Ramos (cell line): Measurements from ENCODE around the gene SLC38A2.

ENCODE experiments used
- in situ Hi-C: fragments of 300-500 bp; cut with MboI; formaldehyde crosslinking; loops from one replicate; pipeline ENCODE4 v1.14.3; 2022; ENCODE audit warnings: low sequenced_read_pairs; ENCODE audit not compliant: unreplicated experiment

The SLC38A2 gene

GRCh38 chr12:46396826-46397225, 24.3 kb upstream of the SLC38A2 start:
- in situ Hi-C loops, result no loop called here

DNA sequence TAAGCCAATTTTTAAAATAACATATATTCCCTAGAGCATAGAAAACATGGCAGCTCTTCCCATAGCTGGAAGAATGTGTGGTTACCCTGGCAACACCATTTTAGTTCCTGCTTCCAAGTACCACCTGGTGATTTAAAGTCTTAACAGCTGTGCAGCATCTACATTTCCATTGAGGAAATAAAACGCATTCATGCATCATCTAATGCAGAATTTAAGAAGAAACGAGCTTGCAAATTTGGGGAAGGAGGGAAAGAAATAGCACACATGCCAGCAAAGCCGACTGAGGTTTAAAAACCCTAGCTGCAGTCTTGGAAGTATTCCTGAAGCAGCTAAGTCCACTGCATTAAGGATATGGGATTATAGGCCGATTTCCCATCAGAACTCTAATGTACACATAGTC, 22.8 kb upstream of the SLC38A2 start:
- in situ Hi-C loops, result no loop called here

GRCh38 chr12:46391630-46392029, 19.1 kb upstream of the SLC38A2 start:
- in situ Hi-C loops, result no loop called here

GRCh38 chr12:46390881-46391280, 18.3 kb upstream of the SLC38A2 start:
- in situ Hi-C loops, result no loop called here

DNA sequence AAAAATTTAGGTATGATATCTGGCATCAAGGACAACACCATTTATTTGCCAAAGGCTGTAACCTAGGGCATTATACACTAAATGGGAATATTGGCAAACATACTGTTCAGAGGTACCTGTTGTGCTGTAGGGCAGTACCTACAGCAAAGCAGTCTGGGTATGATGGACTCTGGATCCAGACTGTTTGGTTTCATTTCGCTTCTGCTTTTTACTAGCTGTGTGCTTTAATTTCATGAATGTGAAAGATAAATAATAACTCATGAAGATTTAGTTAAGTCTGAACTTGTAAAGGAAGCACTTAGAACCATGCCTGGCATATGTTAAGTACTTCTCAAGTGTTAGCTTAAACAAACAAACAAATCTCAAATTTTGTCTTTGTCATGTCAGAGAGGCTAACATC, 17.7 kb upstream of the SLC38A2 start:
- in situ Hi-C loops, result no loop called here

DNA sequence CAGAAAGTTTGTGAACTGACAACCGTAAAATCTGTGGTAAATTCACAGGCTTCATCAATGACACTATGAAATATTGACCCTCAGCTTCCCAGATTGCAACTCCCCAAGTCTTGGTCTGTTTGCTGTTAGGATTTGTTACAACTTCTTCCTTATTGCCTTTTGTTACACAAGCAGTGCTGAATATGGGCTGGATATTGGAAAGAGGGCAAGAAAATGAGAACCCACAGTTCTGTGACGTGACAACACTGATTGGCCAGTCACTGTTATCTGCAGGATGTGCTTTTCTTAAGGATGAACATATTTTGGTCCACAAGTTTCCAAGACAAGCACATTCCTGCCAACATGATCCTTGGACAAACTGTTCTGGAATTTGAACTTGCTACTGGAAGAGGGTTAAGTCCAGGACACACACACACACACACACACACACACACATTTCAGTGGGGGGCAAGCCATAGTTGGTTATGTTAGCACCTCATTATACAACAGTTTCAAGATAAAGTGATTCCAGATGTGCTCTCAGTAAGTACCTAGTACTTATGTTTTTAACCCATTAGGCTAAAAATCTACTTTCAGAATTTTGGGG, 16.6 kb upstream of the SLC38A2 start:
- in situ Hi-C loops, result no loop called here

DNA sequence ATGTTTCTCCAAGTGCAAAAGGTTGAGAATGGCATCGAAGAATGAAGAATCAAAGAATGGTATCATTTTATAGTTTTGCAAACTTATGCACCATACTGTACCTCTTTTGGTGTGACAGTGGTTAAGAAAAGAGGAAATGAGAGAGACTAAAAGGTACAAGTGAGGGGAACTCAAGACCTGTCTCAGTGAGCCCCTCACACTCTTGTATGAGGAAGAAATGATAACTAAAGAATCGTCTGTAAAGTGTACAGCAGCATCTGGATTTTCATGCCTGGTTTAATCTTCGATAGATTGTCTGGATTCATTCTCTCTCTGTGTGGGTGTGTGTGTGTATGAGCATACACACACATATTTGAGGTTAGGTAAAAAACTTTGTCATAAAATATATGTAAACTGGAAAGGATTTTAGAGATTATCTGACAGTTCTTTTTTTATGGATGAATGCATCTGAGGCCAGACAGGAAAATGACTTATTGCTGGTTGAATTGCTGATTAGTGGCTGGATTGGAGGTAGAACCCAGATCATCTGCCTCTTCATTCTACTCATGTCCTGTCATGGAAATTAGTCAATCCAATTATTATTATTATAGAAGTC, 16.0 kb upstream of the SLC38A2 start:
- in situ Hi-C loops, result no loop called here

DNA sequence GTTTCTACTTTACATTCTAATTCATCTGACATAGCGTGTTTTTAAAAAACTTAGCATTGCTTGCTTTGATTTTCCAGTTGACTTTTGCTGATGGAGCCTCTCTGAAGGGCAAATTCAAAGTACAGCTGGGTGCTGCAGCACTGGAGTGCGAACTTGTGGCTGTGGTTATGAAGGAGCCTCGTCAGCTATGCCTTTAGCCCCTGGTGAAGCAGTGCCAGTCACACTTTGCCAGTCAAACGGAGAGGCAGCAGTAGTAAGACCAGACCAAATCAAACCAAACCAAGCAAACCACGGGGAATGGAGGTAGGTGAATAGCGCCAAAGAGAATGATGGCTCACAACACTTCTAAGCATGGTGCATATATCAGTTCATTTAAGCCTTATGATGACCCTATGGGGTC, 15.1 kb upstream of the SLC38A2 start:
- in situ Hi-C loops, result no loop called here

GRCh38 chr12:46386877-46387629, 14.5 kb upstream of the SLC38A2 start:
- in situ Hi-C loops, result no loop called here

- in situ Hi-C loops, result no loop called here
Measured at GRCh38 chr12:46386360-46386867, 13.8 kb upstream of the SLC38A2 start.

- in situ Hi-C loops, result no loop called here
Measured at GRCh38 chr12:46385438-46385837, 12.9 kb upstream of the SLC38A2 start.

DNA sequence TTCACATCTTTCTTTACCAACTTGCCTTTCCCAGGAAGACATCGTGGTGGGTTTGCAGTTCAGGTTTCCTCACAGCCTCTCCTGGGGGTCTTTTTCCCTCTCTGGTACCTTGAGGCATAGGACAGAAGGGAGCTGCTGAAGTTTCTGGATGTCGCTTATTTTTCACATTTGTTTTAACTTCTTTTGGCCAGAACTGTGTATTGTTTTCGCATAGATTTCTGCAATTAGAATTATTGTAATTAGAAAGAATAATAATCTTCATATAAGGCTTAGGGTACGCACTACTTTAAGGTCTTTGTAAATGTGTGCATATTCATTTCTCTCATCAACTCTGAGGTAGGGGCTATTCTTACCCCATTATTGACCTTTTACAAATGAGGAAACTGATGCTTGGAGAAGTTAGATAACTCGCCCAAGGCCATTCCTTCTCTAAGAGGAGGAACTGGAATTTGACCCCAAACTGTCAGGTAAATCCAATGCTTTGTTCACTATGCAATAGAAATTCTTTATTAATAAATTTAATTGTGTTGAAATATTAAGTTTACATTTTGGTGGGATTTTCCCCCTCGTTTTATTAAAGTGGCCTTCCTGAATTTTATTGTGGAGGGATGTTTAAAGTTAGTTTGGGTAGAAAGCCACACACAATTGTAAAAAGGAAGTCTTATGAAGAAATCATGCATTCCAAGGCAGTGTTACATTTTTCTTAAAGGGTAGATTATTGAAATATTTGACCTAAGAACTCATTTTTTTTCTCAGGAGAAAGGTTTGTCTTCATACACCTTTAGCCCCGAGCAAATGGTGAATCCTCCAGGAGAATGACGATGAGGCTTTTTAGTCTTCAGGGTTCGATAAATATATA, 12.1 kb upstream of the SLC38A2 start:
- in situ Hi-C loops, result no loop called here

DNA sequence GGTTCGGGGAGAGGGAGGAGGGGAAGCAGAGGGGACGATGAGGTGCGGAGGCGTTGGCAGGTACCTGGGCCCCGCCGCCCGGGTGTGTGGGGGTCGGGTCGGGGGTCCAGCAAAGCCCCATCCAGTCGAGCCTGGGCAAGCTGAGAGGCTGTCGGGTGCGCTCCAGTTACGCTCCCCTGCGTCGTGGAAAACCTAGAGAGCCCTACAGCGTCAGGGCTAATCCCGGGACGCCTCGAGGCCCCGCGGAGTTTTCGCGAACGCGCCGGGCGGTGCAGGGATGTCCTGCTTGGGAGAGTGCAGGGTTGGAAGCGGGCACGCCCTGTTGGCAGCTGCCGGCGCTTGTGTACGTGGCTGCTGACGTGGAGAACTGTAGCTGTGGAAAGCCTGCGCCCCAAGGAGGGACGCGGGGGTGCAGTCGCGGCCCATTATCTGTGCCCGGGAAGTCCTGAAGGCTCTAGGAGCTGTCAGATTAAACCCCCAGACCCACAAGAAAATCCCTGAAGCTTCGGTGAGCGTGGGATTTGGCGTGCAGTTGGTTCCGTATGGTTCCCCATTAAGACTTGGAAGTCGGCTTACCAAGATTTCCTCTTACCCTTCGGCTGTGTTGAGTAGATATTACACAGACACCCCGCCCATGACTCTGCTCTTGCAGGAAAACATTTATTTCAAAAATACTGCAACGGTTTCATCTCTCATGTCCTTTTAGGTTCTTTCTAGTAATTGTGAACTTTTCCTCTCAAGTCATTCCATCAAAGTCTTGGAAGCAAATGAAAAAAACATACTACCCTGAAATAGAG, 11.3 kb upstream of the SLC38A2 start:
- in situ Hi-C loops, result no loop called here

GRCh38 chr12:46382964-46383653, 10.5 kb upstream of the SLC38A2 start:
- in situ Hi-C loops, result no loop called here

DNA sequence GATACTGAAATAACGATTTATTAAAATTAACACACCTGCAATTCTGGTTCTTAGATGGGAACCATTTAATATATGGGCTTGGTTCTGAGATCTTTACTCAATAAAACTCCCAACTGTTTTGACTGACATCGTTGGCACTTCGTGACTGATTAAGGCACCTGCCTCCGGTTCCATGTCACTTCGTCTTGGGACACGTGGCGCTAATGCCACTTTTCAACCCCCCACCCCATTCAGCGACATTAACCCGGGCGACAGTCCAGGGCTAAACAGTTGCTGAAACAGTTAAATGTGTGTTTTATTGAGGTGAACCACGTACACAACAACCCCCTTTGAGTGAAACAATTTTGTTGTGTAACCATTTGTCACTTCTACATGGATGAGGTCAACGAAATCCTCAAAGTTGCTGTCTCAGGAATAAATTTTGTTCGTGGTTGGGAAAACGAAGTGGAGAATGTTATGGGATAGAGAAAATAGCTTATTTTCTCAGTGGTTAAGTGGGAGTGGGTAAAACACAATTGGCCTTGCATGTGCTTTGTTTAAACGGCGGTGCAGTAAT, 9.9 kb upstream of the SLC38A2 start:
- in situ Hi-C loops, result no loop called here

DNA sequence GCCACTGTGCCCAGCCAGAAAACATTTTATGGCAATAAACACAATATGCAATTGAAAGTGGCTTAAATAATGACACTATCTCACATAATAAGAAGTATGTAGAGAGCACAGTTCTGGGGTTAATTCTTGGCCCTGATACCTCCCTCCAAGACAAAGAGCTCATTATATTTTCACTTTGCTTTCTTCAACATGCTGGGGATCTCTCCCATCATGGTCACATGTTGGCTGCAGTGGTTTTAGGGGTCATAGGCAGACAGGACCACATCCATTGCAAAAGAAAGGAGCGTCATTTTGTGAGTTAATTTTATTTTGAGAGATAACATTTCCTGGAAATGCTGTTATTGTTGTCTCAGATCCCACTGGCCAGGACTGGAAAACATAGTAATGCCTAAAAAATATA, 8.3 kb upstream of the SLC38A2 start:
- in situ Hi-C loops, result no loop called here

DNA sequence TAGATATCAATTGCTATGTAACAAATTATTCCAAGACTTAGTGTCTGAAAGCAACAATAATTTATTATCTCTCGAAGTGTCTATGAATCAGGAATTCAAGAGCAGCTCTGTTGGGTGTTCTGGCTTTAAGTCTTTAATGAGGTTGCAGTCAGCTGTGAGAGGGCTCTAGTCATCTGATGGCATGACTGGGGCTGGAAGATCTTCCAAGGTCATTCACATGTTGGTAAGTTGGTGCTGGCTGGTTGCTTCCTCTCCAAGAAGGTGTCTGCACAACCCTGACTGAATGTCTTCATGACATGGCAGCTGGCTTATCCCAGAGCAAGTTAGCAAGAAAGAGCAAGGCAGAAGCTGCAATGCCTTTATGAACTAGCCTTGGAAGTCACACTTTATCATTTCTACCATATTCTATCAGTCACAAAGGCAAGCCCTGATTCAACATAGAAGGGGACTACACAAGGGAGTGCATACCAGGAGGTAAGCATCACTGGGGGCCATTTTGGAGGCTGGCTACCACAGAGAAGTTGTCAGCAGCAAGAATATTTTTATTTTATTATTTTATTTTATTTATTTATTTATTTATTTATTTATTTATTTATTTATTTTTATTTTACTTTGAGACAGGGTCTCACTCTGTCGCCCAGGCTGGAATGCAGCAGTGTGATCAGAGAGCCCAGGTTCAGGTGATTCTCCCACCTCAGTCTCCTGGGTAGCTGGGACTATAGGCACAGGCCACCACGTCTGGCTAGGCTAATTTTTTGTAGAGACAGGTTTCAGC, 7.6 kb upstream of the SLC38A2 start:
- in situ Hi-C loops, result no loop called here

DNA sequence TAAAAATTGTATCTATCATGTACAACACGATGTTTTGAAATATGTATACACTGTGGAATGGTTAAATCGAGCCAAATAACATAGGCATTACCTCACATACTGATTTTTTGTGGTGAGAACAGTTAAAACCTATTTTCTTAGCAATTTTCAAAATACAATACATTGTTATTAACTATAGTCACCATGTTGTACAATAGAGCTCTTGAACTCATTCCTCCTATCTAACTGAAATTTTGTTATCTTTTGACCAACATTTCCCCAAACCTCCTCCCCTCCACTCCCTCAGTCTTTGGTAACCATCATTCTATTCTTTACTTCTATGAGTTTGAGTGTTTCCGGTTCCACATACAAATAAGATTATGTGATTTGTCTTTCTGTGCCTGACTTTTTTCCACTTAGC, 6.8 kb upstream of the SLC38A2 start:
- in situ Hi-C loops, result no loop called here
